IMR-90 (cell line): ENCODE results near the gene SPATC1L. TPM values are rescaled to one million over a fixed set of nuclear protein-coding genes. Genes with fewer than 3 reads are reported as not detected.

ENCODE experiments used
- CEBPB ChIP-seq: IDR thresholded peaks from 2 replicates; pipeline ENCODE4 v1.6.1; 2012; ENCODE audit warnings: low read depth, low read length, improper control_type of control experiment
- ELK1 ChIP-seq: fragments of 150-350 bp; IDR thresholded peaks from 2 replicates; pipeline ENCODE4 v1.6.1; 2016; ENCODE audit warnings: low read depth, mild to moderate bottlenecking, low read length, moderate library complexity, borderline replicate concordance
- FOS ChIP-seq: fragments of 150-350 bp; IDR thresholded peaks from 2 replicates; pipeline ENCODE4 v1.6.1; 2016; ENCODE audit warnings: low read depth, low read length
- MXI1 ChIP-seq: IDR thresholded peaks from 2 replicates; pipeline ENCODE4 v1.6.1; 2012; ENCODE audit warnings: low read depth, mild to moderate bottlenecking, low read length, moderate library complexity, borderline replicate concordance
- RCOR1 ChIP-seq: IDR thresholded peaks from 2 replicates; pipeline ENCODE4 v1.6.1; 2012; ENCODE audit warnings: mild to moderate bottlenecking, low read length, improper control_type of control experiment; ENCODE audit not compliant: insufficient replicate concordance
- polyA plus RNA-seq, 3 experiments: library from polyadenylated mRNA; depleted of rRNA; stranded (reverse); fragments of >200 nt; gene quantifications; 2 replicates each; pipeline ENCODE4 v1.2.3, GENCODE V29; 2012; ENCODE audit warnings: low replicate concordance in 1 of 3
- total RNA-seq: library from RNA; depleted of rRNA; stranded (reverse); fragments of >200 nt; gene quantifications from 2 replicates; pipeline ENCODE4 v1.2.3, GENCODE V29; 2012

The SPATC1L gene
- total and polyA plus RNA-seq, 2 of the 4 experiments (the other 2 are of a cell fraction): 3.8 to 17.2 TPM

- TF ChIP-seq ELK1 (no peak), FOS (no peak), RCOR1 (no peak), MXI1 (no peak), CEBPB (no peak)
These were observed 43.6 kb upstream of the SPATC1L start (continued) for GRCh38 chr21:46227811-46228344.
